A549 treated with Hydrocortisone at 1 μM for 4 hours (cell line): Measurements from ENCODE around the gene VPS37B. TPM values are rescaled to one million over a fixed set of nuclear protein-coding genes. Genes with fewer than 3 reads are reported as not detected.

Source experiments
- total RNA-seq: library from RNA; stranded (reverse); fragments of 200-300 nt; extraction: Qiagen RNA extraction; gene quantifications from 5 replicates; pipeline ENCODE4 v1.2.3, GENCODE V29; 2022

Gene VPS37B
- total RNA-seq, result 27.7 to 29.7 TPM (median 28.8 TPM) in 5 replicates

GRCh38 chr12:122895704-122896636, at the start of gene VPS37B:
TSS of gene VPS37B (minus strand) at chr12:122896124. CDS start at chr12:122896062, 62 bp downstream.

GRCh38 chr12:122834921-122835749, 60.8 kb downstream of the VPS37B start, which contains the start of gene HIP1R:
TSS of gene HIP1R (plus strand) at chr12:122835457. CDS start at chr12:122835551, 94 bp downstream.

Other genes starting within 250 kb of the VPS37B start
- 0.05 to 0.10 TPM (median 0.08 TPM) in 4 of 5 replicates, not detected in the other for gene HCAR2, start 192.8 kb downstream of the VPS37B start, total RNA-seq
- 0.11 TPM in 1 of 5 replicates, not detected in the others for gene HCAR3, start 179.3 kb downstream of the VPS37B start, total RNA-seq
- gene HCAR1, start 165.3 kb downstream of the VPS37B start, total RNA-seq, result 0.03 to 0.05 TPM (median 0.03 TPM) in 3 of 5 replicates, not detected in the others
- 50.8 to 71.9 TPM (median 54.8 TPM) in 5 replicates for gene DENR, start 143.3 kb downstream of the VPS37B start, total RNA-seq
- gene CCDC62, start 121.6 kb downstream of the VPS37B start, total RNA-seq, result 0.03 to 0.06 TPM (median 0.06 TPM) in 3 of 5 replicates, not detected in the others
- 26.3 to 30.8 TPM (median 26.8 TPM) in 5 replicates for gene HIP1R, start 60.7 kb downstream of the VPS37B start, total RNA-seq
- 10.9 to 12.4 TPM (median 11.6 TPM) in 5 replicates for gene ABCB9, start 70.3 kb upstream of the VPS37B start, total RNA-seq
- gene OGFOD2, start 79.1 kb upstream of the VPS37B start, total RNA-seq, result 13.8 to 17.2 TPM (median 16.2 TPM) in 5 replicates
- 190 to 265 TPM (median 236 TPM) in 5 replicates for gene ARL6IP4, start 84.6 kb upstream of the VPS37B start, total RNA-seq